ENCODE measurements around the gene CEP192.

DNA sequence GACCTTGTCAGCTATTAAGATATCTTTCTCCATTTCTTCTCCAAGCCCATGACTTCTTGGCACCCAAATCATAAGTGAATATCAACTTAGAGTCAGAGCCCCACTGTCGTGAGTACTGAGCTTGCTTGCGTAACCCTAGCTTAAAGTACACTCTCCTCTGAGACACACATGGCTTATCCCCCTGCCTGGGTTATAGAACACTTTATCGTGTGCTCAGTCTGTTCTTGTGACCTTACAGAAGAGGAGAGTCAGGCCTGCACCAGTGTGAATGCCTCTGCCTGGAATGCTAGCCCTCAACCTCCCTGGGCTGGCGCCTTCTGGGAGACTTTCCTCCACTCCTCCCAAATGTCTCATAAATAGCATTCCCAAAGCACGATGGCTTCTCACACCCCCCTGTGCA is 79.3 kb downstream of the CEP192 start:
- TF ChIP-seq POLR2A (IDR thresholded peaks at IDR 0.05) = no peak
- TF ChIP-seq, protein P1, sequence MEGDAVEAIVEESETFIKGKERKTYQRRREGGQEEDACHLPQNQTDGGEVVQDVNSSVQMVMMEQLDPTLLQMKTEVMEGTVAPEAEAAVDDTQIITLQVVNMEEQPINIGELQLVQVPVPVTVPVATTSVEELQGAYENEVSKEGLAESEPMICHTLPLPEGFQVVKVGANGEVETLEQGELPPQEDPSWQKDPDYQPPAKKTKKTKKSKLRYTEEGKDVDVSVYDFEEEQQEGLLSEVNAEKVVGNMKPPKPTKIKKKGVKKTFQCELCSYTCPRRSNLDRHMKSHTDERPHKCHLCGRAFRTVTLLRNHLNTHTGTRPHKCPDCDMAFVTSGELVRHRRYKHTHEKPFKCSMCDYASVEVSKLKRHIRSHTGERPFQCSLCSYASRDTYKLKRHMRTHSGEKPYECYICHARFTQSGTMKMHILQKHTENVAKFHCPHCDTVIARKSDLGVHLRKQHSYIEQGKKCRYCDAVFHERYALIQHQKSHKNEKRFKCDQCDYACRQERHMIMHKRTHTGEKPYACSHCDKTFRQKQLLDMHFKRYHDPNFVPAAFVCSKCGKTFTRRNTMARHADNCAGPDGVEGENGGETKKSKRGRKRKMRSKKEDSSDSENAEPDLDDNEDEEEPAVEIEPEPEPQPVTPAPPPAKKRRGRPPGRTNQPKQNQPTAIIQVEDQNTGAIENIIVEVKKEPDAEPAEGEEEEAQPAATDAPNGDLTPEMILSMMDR (IDR thresholded peaks at IDR 0.05) = no peak
- no peak for TF ChIP-seq POLR2AphosphoS5 (IDR thresholded peaks at IDR 0.05)

All from sigmoid colon (tissue), 4 donors.